IMR-90 (cell line): ENCODE data around the gene OR2H1. TPM values are rescaled to one million over a fixed set of nuclear protein-coding genes. Genes with fewer than 3 reads are reported as not detected.

Experiments
- ATAC-seq: fragments of 200-7000 bp; cut with Tn5 transposase; 2 replicates; pipeline ENCODE4 v1.9.1; 2020; ENCODE audit warnings: low read depth, mild to moderate bottlenecking, moderate library complexity
- BruUV-seq: library from RNA; stranded (reverse); fragments of 400-500 nt; replicated peaks from 2 replicates; lab custom pipeline; 2021; lab: Mats Ljungman, UMichigan
- CTCF ChIA-PET: fragments of 300-600 bp; formaldehyde crosslinking; extraction: SDS; loops from one replicate; lab custom pipeline; 2021; ENCODE audit warnings: antibody characterized with exemption; lab: Yijun Ruan, JAX
- POLR2A ChIA-PET: fragments of 300-600 bp; sonication (Branson Sonifier 250); formaldehyde crosslinking; loops from one replicate; lab custom pipeline; 2022; ENCODE audit warnings: antibody characterized with exemption; ENCODE audit not compliant: unreplicated experiment; lab: Charles Lee
- DNase-seq: peaks from one replicate; pipeline ENCODE4 v3.0.0; 2013
- H2AFZ ChIP-seq: replicated peaks from 2 replicates; pipeline ENCODE3; 2013; ENCODE audit warnings: low read length, mild to moderate bottlenecking; ENCODE audit not compliant: poor library complexity
- H2AK5ac ChIP-seq: 2 replicates; pipeline ENCODE4 v1.6.1; 2013; ENCODE audit warnings: low read depth, low read length, inconsistent platforms
- H2AK9ac ChIP-seq: replicated peaks from 2 replicates; pipeline ENCODE3; 2013; ENCODE audit warnings: mild to moderate bottlenecking, low read depth, low read length, moderate library complexity; ENCODE audit not compliant: poor library complexity
- H2BK120ac ChIP-seq: 2 replicates; pipeline ENCODE4 v1.6.1; 2013; ENCODE audit warnings: low read depth, low read length, inconsistent platforms
- H2BK15ac ChIP-seq: 3 replicates; pipeline ENCODE4 v1.6.1; 2013; ENCODE audit warnings: low read depth, low read length, inconsistent platforms
- H2BK20ac ChIP-seq: 2 replicates; pipeline ENCODE4 v1.6.1; 2013; ENCODE audit warnings: low read depth, mild to moderate bottlenecking, inconsistent platforms, low read length, moderate library complexity
- H2BK5ac ChIP-seq: 2 replicates; pipeline ENCODE4 v1.6.1; 2013; ENCODE audit warnings: mild to moderate bottlenecking, low read depth, low read length, inconsistent platforms; ENCODE audit not compliant: poor library complexity, severe bottlenecking
- H3K14ac ChIP-seq: replicated peaks from 2 replicates; pipeline ENCODE4 v1.6.1; 2013; ENCODE audit warnings: low read depth, low read length, inconsistent platforms
- H3K18ac ChIP-seq: 2 replicates; pipeline ENCODE4 v1.6.1; 2013; ENCODE audit warnings: low read depth, low read length, control low read depth
- H3K23ac ChIP-seq: 2 replicates; pipeline ENCODE4 v1.6.1; 2013; ENCODE audit warnings: low read depth, low read length, inconsistent platforms
- H3K27ac ChIP-seq: 2 replicates; pipeline ENCODE4 v1.5.1; 2013; ENCODE audit warnings: mild to moderate bottlenecking, control low read depth, low read length; ENCODE audit not compliant: insufficient read depth
- H3K27me3 ChIP-seq: 2 replicates; pipeline ENCODE4 v1.6.1; 2013; ENCODE audit warnings: low read length; ENCODE audit not compliant: control insufficient read depth, insufficient read depth
- H3K36me3 ChIP-seq: 2 replicates; pipeline ENCODE4 v1.6.1; 2013; ENCODE audit warnings: low read length, mixed read lengths; ENCODE audit not compliant: control insufficient read depth, insufficient read depth
- H3K4ac ChIP-seq: 2 replicates; pipeline ENCODE4 v1.6.1; 2013; ENCODE audit warnings: low read depth, low read length, inconsistent platforms
- H3K4me1 ChIP-seq: 2 replicates; pipeline ENCODE4 v1.6.1; 2013; ENCODE audit warnings: low read length, mixed read lengths; ENCODE audit not compliant: control insufficient read depth, insufficient read depth
- H3K4me2 ChIP-seq: 2 replicates; pipeline ENCODE4 v1.6.1; 2013; ENCODE audit warnings: low read depth, mild to moderate bottlenecking, control low read depth, low read length, moderate library complexity
- H3K4me3 ChIP-seq: 2 replicates; pipeline ENCODE4 v1.5.1; 2013; ENCODE audit warnings: low read depth, mild to moderate bottlenecking, control low read depth, low read length, moderate library complexity; ENCODE audit not compliant: insufficient read depth
- H3K56ac ChIP-seq: 2 replicates; pipeline ENCODE4 v1.6.1; 2013; ENCODE audit warnings: low read length, inconsistent platforms; ENCODE audit not compliant: insufficient read depth; ENCODE audit errors: extremely low read depth
- H3K79me1 ChIP-seq, 2 experiments: 2 replicates each; pipeline ENCODE4 v1.6.1; 2013; ENCODE audit warnings: low read length in 2 of 2, inconsistent platforms in 1 of 2, low read depth in 1 of 2
- H3K9ac ChIP-seq: 2 replicates; pipeline ENCODE4 v1.6.1; 2013; ENCODE audit warnings: low read depth, low read length, control low read depth
- H3K9me1 ChIP-seq: 2 replicates; pipeline ENCODE4 v1.6.1; 2013; ENCODE audit warnings: low read length, inconsistent platforms; ENCODE audit not compliant: insufficient read depth
- H3K9me3 ChIP-seq: 2 replicates; pipeline ENCODE4 v1.6.1; 2013; ENCODE audit warnings: low read length; ENCODE audit not compliant: control insufficient read depth, insufficient read depth
- H4K20me1 ChIP-seq: 2 replicates; pipeline ENCODE4 v1.6.1; 2013; ENCODE audit warnings: low read length, inconsistent platforms; ENCODE audit not compliant: insufficient read depth
- H4K5ac ChIP-seq: 2 replicates; pipeline ENCODE4 v1.6.1; 2013; ENCODE audit warnings: mild to moderate bottlenecking, low read depth, low read length, control low read depth
- H4K8ac ChIP-seq, 2 experiments: 2 replicates each; pipeline ENCODE4 v1.6.1; 2013; ENCODE audit warnings: low read depth in 2 of 2, low read length in 2 of 2, control low read depth in 1 of 2, inconsistent platforms in 1 of 2
- H4K91ac ChIP-seq: 2 replicates; pipeline ENCODE4 v1.6.1; 2013; ENCODE audit warnings: low read depth, low read length, inconsistent platforms; ENCODE audit not compliant: insufficient read depth
- FOS ChIP-seq: fragments of 150-350 bp; IDR thresholded peaks from 2 replicates; pipeline ENCODE4 v1.6.1; 2016; ENCODE audit warnings: low read depth, low read length
- MAFK ChIP-seq: IDR thresholded peaks from 2 replicates; pipeline ENCODE4 v1.6.1; 2012; ENCODE audit warnings: low read depth, low read length, improper control_type of control experiment
- MXI1 ChIP-seq: IDR thresholded peaks from 2 replicates; pipeline ENCODE4 v1.6.1; 2012; ENCODE audit warnings: low read depth, mild to moderate bottlenecking, low read length, moderate library complexity, borderline replicate concordance
- NFE2L2 ChIP-seq: fragments of 150-350 bp; IDR thresholded peaks from 2 replicates; pipeline ENCODE4 v1.6.1; 2016; ENCODE audit warnings: low read depth, mild to moderate bottlenecking, low read length
- WGBS, 2 experiments: methylation state at CpG; one replicate each; pipeline versions ENCODE4 v1.1.5 to v1.1.7; 2013; ENCODE audit warnings: missing lambda C conversion rate in 2 of 2; ENCODE audit not compliant: insufficient read length in 1 of 2; ENCODE audit errors: extremely low coverage in 2 of 2; 5-methylcytosine and 5-hydroxymethylcytosine counted together
- dilution Hi-C: fragments of 300-500 bp; cut with HindIII; formaldehyde crosslinking; loops from one replicate; pipeline ENCODE4 v1.14.3; 2018; ENCODE audit warnings: low sequenced_read_pairs; ENCODE audit not compliant: unreplicated experiment
- in situ Hi-C: fragments of 300-500 bp; cut with MboI; formaldehyde crosslinking; loops from 3 replicates; pipeline ENCODE4 v1.14.3; 2019; ENCODE audit warnings: low sequenced_read_pairs, inconsistent platforms, mixed read lengths
- intact Hi-C: fragments of 100-400 bp; cut with micrococcal nuclease; formaldehyde crosslinking; loops from 2 replicates; pipeline ENCODE4 v1.10.0; 2022
- polyA plus RNA-seq, 3 experiments: library from polyadenylated mRNA; depleted of rRNA; stranded (reverse); fragments of >200 nt; gene quantifications; 2 replicates each; pipeline ENCODE4 v1.2.3, GENCODE V29; 2012; ENCODE audit warnings: low replicate concordance in 1 of 3
- total RNA-seq: library from RNA; depleted of rRNA; stranded (reverse); fragments of >200 nt; gene quantifications from 2 replicates; pipeline ENCODE4 v1.2.3, GENCODE V29; 2012

Gene OR2H1
- total and polyA plus RNA-seq, 2 of the 4 experiments (the other 2 are of a cell fraction): not detected

- CTCF ChIA-PET: no interaction called here
- intact Hi-C loops: no loop called here
Measured at GRCh38 chr6:29462022-29462421, 5.1 kb downstream of the OR2H1 start.

More at GRCh38 chr6:29462022-29462421, 5.1 kb downstream of the OR2H1 start:
- H3K4me2 ChIP-seq: no peak overlapping the region
- no peak overlapping the region for H2AFZ ChIP-seq
- dilution Hi-C loops (no loop called here), in situ Hi-C loops (no loop called here)
- no peak for TF ChIP-seq MAFK
- TF ChIP-seq FOS: no peak
- no peak for TF ChIP-seq NFE2L2
- TF ChIP-seq MXI1: no peak
- no peak overlapping the region for H3K4ac ChIP-seq
- peaks cover 11% of the 10 kb centered on the region; the same call in 1 of the 2 replicates for H3K9me3 ChIP-seq
- no peaks in the 10 kb centered on the region for H3K4me1 ChIP-seq
- H2BK120ac ChIP-seq: no peak overlapping the region
- no peaks in the 10 kb centered on the region for H3K27me3 ChIP-seq
- ATAC-seq (no peak), DNase-seq (no peak)
- H3K9ac ChIP-seq: no peak overlapping the region
- H3K23ac ChIP-seq: no peak overlapping the region
- no peak overlapping the region for H2BK5ac ChIP-seq
- no peaks in the 10 kb centered on the region for H4K20me1 ChIP-seq
- WGBS, 2 experiments: 13% methylated on average over 2 of the region's 6 CpGs; no CpG with 5 or more reads in 1 of the 2 experiments
- H3K4me3 ChIP-seq: no peak overlapping the region
- H3K14ac ChIP-seq: no peak overlapping the region
- no peak overlapping the region for H4K91ac ChIP-seq
- H3K79me1 ChIP-seq: no peaks in the 10 kb centered on the region
- no TSS peak for BruUV-seq
- H2AK9ac ChIP-seq: no peak overlapping the region
- no peak overlapping the region for H2BK15ac ChIP-seq
- no peaks in the 10 kb centered on the region for H3K36me3 ChIP-seq
- H2BK20ac ChIP-seq: no peak overlapping the region
- no peak overlapping the region for H4K5ac ChIP-seq
- H3K9me1 ChIP-seq: no peaks in the 10 kb centered on the region
- no peak overlapping the region for H3K27ac ChIP-seq
- POLR2A ChIA-PET: no interaction called here
- H4K8ac ChIP-seq: no peak overlapping the region
- no peak overlapping the region for H3K18ac ChIP-seq
- H2AK5ac ChIP-seq: no peak overlapping the region
- H3K56ac ChIP-seq: no peak overlapping the region
